WTC11 (cell line): ENCODE measurements around the gene SRCIN1.

Experiments
- CBFB ChIP-seq: sonication (generic); formaldehyde crosslinking; IDR thresholded peaks from 2 replicates; pipeline ENCODE4 v1.8.1; 2022; ENCODE audit warnings: mild to moderate bottlenecking, low read depth, missing genetic modification reagents
- CREB1 ChIP-seq: sonication (generic); formaldehyde crosslinking; IDR thresholded peaks from 2 replicates; pipeline ENCODE4 v1.8.0; 2023; ENCODE audit warnings: mild to moderate bottlenecking, missing genetic modification reagents
- ETV6 ChIP-seq: sonication (generic); formaldehyde crosslinking; IDR thresholded peaks from 2 replicates; pipeline ENCODE4 v1.8.1; 2022; ENCODE audit warnings: mild to moderate bottlenecking, missing genetic modification reagents
- NR2C2 ChIP-seq: sonication (generic); formaldehyde crosslinking; IDR thresholded peaks from 2 replicates; pipeline ENCODE4 v1.8.0; 2022; ENCODE audit warnings: mild to moderate bottlenecking, missing genetic modification reagents
- ZNF396 ChIP-seq: fragments of 250-450 bp; sonication (Bioruptor Pico); IDR thresholded peaks from 2 replicates; pipeline ENCODE4 v1.8.0; 2021; ENCODE audit warnings: mild to moderate bottlenecking, moderate library complexity, borderline replicate concordance
- ZNF671 ChIP-seq: fragments of 250-450 bp; sonication (Bioruptor Pico); IDR thresholded peaks from 2 replicates; pipeline ENCODE4 v1.8.0; 2021; ENCODE audit warnings: mild to moderate bottlenecking
- TF ChIP-seq, protein P1 (sequence below): sonication (generic); formaldehyde crosslinking; IDR thresholded peaks from 2 replicates; pipeline ENCODE4 v1.8.0; 2022; ENCODE audit warnings: mild to moderate bottlenecking, missing genetic modification reagents
- TF ChIP-seq, protein P2 (sequence below): fragments of 200-600 bp; IDR thresholded peaks from 2 replicates; pipeline ENCODE4 v1.8.0; 2022; ENCODE audit warnings: antibody characterized with exemption
- TF ChIP-seq, protein P3 (sequence below): sonication (generic); formaldehyde crosslinking; IDR thresholded peaks from 2 replicates; pipeline ENCODE4 v1.8.1; 2023; ENCODE audit warnings: mild to moderate bottlenecking, missing genetic modification reagents

DNA sequence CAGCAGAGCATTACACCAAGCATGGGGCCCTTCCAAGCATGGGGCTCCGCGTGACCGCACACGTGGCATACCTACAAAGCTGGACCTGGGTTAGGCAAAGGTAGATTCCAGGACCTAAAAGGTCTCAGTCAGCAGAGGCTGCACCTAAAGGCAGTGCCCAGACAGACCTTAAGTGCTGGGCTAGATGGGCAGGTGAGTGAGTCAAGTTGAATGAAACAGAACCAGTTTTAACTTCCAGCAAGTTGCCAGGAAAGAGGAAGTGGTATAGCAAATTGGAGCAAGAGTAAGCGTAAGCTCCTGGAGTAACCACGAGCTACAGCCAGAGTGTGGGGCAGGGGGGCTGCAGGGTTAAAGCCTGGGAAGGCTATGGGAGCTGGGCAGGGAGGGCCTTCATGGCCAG lies 49.5 kb downstream of the SRCIN1 start:
- TF ChIP-seq, protein P1, sequence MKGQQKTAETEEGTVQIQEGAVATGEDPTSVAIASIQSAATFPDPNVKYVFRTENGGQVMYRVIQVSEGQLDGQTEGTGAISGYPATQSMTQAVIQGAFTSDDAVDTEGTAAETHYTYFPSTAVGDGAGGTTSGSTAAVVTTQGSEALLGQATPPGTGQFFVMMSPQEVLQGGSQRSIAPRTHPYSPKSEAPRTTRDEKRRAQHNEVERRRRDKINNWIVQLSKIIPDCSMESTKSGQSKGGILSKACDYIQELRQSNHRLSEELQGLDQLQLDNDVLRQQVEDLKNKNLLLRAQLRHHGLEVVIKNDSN: no peak
- TF ChIP-seq ZNF396 (CRISPR knock-in tag): no peak
- no peak for TF ChIP-seq ZNF671
- TF ChIP-seq, protein P2, sequence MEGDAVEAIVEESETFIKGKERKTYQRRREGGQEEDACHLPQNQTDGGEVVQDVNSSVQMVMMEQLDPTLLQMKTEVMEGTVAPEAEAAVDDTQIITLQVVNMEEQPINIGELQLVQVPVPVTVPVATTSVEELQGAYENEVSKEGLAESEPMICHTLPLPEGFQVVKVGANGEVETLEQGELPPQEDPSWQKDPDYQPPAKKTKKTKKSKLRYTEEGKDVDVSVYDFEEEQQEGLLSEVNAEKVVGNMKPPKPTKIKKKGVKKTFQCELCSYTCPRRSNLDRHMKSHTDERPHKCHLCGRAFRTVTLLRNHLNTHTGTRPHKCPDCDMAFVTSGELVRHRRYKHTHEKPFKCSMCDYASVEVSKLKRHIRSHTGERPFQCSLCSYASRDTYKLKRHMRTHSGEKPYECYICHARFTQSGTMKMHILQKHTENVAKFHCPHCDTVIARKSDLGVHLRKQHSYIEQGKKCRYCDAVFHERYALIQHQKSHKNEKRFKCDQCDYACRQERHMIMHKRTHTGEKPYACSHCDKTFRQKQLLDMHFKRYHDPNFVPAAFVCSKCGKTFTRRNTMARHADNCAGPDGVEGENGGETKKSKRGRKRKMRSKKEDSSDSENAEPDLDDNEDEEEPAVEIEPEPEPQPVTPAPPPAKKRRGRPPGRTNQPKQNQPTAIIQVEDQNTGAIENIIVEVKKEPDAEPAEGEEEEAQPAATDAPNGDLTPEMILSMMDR: no peak
- no peak for TF ChIP-seq CREB1 (CRISPR knock-in tag)
- no peak for TF ChIP-seq CBFB (CRISPR knock-in tag)
- TF ChIP-seq, protein P3, sequence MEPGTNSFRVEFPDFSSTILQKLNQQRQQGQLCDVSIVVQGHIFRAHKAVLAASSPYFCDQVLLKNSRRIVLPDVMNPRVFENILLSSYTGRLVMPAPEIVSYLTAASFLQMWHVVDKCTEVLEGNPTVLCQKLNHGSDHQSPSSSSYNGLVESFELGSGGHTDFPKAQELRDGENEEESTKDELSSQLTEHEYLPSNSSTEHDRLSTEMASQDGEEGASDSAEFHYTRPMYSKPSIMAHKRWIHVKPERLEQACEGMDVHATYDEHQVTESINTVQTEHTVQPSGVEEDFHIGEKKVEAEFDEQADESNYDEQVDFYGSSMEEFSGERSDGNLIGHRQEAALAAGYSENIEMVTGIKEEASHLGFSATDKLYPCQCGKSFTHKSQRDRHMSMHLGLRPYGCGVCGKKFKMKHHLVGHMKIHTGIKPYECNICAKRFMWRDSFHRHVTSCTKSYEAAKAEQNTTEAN: no peak
- no peak for TF ChIP-seq ETV6
- TF ChIP-seq NR2C2 (CRISPR knock-in tag): no peak
